ENCODE data around the gene PPFIA2. TPM values are rescaled to one million over a fixed set of nuclear protein-coding genes. Genes with fewer than 3 reads are reported as not detected.

Gene PPFIA2
- total RNA-seq, 4 donors from 2014 or later: 0.13 to 2.9 (median 0.76) TPM

DNA sequence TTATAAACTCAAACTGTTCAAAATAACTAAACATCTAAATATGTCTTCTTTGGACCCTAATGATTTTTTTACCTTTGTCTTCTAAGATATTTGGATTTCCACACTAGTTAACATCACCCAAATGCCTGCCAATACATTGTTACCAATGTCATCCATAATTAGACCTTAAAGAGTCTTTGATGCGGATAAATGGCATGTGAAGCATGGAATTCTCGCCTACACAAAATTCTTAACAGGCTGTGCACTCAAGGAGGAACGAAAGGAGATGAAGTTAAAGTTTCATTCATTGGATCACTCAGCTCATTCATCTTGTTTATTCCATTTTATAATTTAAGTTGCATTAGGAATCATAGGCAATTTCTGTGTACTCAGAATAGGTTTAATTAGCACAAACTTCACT lies 461.5 kb downstream of the PPFIA2 start:
- Histone ChIP-seq H3K36me3 (no peaks in the 10 kb centered on the region), H3K4me3 (no peak overlapping the region), H3K9me3 (no peaks in the 10 kb centered on the region), H3K27ac (replicated peaks in 1 of 4) (no peak overlapping the region), H3K27me3 (no peaks in the 10 kb centered on the region), H3K4me1 (no peaks in the 10 kb centered on the region)
- no peak for DNase-seq (ENCODE audit: extremely low spot score)
- intact Hi-C loops (cut with DNase I): no loop called here
- WGBS: 72% methylated on average over 3 of the region's 3 CpGs
- TF ChIP-seq, protein P1, sequence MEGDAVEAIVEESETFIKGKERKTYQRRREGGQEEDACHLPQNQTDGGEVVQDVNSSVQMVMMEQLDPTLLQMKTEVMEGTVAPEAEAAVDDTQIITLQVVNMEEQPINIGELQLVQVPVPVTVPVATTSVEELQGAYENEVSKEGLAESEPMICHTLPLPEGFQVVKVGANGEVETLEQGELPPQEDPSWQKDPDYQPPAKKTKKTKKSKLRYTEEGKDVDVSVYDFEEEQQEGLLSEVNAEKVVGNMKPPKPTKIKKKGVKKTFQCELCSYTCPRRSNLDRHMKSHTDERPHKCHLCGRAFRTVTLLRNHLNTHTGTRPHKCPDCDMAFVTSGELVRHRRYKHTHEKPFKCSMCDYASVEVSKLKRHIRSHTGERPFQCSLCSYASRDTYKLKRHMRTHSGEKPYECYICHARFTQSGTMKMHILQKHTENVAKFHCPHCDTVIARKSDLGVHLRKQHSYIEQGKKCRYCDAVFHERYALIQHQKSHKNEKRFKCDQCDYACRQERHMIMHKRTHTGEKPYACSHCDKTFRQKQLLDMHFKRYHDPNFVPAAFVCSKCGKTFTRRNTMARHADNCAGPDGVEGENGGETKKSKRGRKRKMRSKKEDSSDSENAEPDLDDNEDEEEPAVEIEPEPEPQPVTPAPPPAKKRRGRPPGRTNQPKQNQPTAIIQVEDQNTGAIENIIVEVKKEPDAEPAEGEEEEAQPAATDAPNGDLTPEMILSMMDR (IDR thresholded peaks at IDR 0.05): no peak
- TF ChIP-seq EP300 (IDR thresholded peaks at IDR 0.05): no peak
- no peak for TF ChIP-seq POLR2AphosphoS5 (IDR thresholded peaks at IDR 0.05)
- no peak for TF ChIP-seq POLR2A (IDR thresholded peaks at IDR 0.05; ENCODE audit: low read depth)

DNA sequence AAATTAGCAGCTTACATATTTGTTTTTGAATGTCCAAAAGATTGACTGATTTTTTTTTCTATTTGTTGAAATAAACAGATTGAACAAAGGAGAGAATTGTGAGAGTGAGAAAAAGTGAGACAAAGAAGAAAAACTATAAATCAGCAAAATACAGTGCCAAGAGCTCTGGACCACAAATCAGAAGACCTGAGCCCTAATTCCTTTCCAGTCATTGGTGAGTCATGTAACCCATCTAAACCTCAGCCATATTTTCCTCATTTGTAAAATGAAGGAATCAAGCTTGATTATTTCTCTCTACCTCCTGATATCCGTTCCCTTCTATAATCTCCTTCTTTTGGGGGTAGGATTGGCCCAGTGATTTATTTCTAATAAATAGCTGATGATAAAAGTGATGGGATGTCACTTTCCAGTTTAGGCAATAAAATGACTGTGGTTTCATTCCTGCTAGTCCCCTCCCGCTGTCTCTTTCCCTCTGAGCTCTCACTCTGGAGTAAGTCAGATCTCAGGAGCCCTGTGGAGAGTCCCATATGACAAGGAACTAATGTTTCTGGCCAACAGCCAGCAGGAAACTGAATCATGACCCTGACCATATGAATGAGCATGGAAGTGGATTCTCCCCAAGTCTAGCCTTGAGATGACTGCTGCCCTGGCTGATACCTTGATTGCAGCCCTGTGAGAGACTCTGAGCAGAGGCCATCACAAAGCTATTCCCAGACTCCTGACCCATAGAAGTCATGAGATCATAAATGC lies 462.4 kb downstream of the PPFIA2 start:
- Histone ChIP-seq H3K27ac (replicated peaks in 1 of 4) (no peak overlapping the region), H3K36me3 (no peaks in the 10 kb centered on the region), H3K9me3 (no peaks in the 10 kb centered on the region), H3K4me3 (no peak overlapping the region), H3K4me1 (no peaks in the 10 kb centered on the region), H3K27me3 (no peaks in the 10 kb centered on the region)
- TF ChIP-seq POLR2AphosphoS5 (IDR thresholded peaks at IDR 0.05) (no peak), EP300 (IDR thresholded peaks at IDR 0.05) (no peak), POLR2A (IDR thresholded peaks at IDR 0.05; ENCODE audit: low read depth) (no peak)
- TF ChIP-seq, protein P1 (IDR thresholded peaks at IDR 0.05): no peak
- intact Hi-C loops (cut with DNase I): no loop called here
- 78% methylated on average over 2 of the region's 2 CpGs for WGBS
- DNase-seq (ENCODE audit: extremely low spot score): no peak

DNA sequence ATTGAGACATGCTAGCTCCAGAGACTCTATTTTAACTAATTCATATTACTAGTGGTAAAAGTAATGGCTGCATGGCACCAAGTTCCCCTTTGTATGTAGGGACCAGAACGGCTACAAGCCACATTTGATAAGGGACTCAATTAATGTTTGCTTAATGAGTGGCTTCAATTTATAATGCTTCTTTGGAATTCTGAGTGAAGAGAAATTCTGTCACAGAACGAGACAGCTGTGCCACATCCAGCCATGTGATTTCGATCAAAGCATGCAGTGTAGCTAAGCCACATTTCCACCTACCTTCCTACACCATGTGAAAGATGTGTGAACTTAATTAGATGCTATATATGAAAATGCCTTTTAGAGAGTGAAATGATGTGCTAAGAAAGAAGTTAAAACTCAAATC lies 463.9 kb downstream of the PPFIA2 start:
- Histone ChIP-seq H3K9me3 (no peaks in the 10 kb centered on the region), H3K27me3 (no peaks in the 10 kb centered on the region), H3K4me3 (no peak overlapping the region), H3K4me1 (no peaks in the 10 kb centered on the region), H3K36me3 (no peaks in the 10 kb centered on the region), H3K27ac (replicated peaks in 1 of 4) (no peak overlapping the region)
- DNase-seq (ENCODE audit: extremely low spot score): no peak
- WGBS: 80% methylated on average over 3 of the region's 3 CpGs
- TF ChIP-seq, protein P1 (IDR thresholded peaks at IDR 0.05): no peak
- no peak for TF ChIP-seq POLR2A (IDR thresholded peaks at IDR 0.05; ENCODE audit: low read depth)
- TF ChIP-seq EP300 (IDR thresholded peaks at IDR 0.05): no peak
- TF ChIP-seq POLR2AphosphoS5 (IDR thresholded peaks at IDR 0.05): no peak
- intact Hi-C loops (cut with DNase I): no loop called here

DNA sequence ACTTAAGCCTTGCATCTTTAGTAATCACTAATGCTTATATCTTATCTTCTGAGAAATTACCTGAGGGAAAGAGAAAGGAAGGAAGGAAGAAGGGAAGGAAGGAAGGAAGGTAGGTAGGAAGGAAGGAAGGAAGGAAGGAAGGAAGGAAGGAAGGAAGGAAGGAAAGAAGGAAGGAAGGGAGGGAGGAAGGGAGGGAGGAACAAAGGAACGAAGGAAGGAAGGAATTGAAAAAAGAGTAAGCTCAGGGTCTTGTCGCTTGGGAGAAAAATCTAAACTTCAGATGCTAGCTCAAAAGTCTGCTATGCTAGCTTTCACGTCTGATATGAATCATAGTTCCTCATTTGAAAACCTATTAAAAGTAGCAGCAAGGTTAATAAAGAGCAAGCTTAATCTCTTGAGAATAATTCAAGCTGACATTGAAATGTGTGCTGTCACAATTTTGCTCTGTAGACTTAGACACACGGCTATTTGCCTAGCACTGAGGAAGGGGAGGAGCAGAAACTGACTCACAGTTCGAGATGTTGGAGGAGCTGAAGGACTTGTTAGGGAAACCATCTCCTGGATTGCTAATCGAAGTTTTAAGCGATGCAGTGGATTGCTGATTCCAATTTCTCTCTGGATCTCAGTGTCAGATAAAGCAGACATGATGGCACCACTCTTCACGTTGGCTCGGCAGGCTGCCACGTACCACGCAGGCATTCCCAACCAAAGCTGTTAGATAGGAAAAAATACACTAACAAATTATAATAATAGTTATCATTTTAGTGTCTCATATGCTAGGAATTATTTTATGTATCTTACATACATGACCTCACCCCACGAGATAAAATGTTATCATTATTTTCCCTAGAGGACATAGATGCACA lies 464.6 kb downstream of the PPFIA2 start:
- no peak for DNase-seq (ENCODE audit: extremely low spot score)

More for the DNA sequence above, 464.6 kb downstream of the PPFIA2 start:
- Histone ChIP-seq H3K27me3 (no peaks in the 10 kb centered on the region), H3K4me1 (no peaks in the 10 kb centered on the region), H3K36me3 (no peaks in the 10 kb centered on the region), H3K9me3 (no peaks in the 10 kb centered on the region), H3K27ac (replicated peaks in 1 of 4) (no peak overlapping the region), H3K4me3 (no peak overlapping the region)
- 76% methylated on average over 12 of the region's 12 CpGs for WGBS
- intact Hi-C loops (cut with DNase I): no loop called here
- TF ChIP-seq POLR2AphosphoS5 (IDR thresholded peaks at IDR 0.05): no peak
- TF ChIP-seq, protein P1 (IDR thresholded peaks at IDR 0.05): no peak
- no peak for TF ChIP-seq EP300 (IDR thresholded peaks at IDR 0.05)
- no peak for TF ChIP-seq POLR2A (IDR thresholded peaks at IDR 0.05; ENCODE audit: low read depth)

Measured in esophagus muscularis mucosa (tissue), 4 donors.